Mesodermal cell (in vitro differentiated cells): Measurements from ENCODE around the gene RRM2.

Source experiments
- H3K27ac ChIP-seq: 2 replicates; pipeline ENCODE4 v1.7.0; 2013; ENCODE audit warnings: mild to moderate bottlenecking, low read depth, low read length, moderate library complexity; ENCODE audit not compliant: severe bottlenecking
- H3K36me3 ChIP-seq: 2 replicates; pipeline ENCODE4 v1.7.1; 2013; ENCODE audit warnings: mild to moderate bottlenecking, low read length, moderate library complexity; ENCODE audit not compliant: control insufficient read depth, insufficient read depth
- H3K4me1 ChIP-seq: one replicate; pipeline ENCODE4 v1.7.1; 2013; ENCODE audit warnings: mild to moderate bottlenecking, low read length; ENCODE audit not compliant: insufficient read depth, control insufficient read depth, poor library complexity, severe bottlenecking
- H3K4me3 ChIP-seq: 2 replicates; pipeline ENCODE4 v1.7.0; 2013; ENCODE audit warnings: low read length, control low read depth, mild to moderate bottlenecking; ENCODE audit not compliant: insufficient read depth, poor library complexity, severe bottlenecking; ENCODE audit errors: extremely low read depth
- H3K9me3 ChIP-seq: 2 replicates; pipeline ENCODE4 v1.7.1; 2013; ENCODE audit warnings: mild to moderate bottlenecking, low read length, moderate library complexity; ENCODE audit not compliant: control insufficient read depth
- WGBS, 2 experiments: methylation state at CpG; one replicate each; pipeline ENCODE4 v1.1.5; 2013; ENCODE audit warnings: missing lambda C conversion rate in 2 of 2; ENCODE audit not compliant: insufficient coverage in 2 of 2; 5-methylcytosine and 5-hydroxymethylcytosine counted together

RRM2 gene

DNA sequence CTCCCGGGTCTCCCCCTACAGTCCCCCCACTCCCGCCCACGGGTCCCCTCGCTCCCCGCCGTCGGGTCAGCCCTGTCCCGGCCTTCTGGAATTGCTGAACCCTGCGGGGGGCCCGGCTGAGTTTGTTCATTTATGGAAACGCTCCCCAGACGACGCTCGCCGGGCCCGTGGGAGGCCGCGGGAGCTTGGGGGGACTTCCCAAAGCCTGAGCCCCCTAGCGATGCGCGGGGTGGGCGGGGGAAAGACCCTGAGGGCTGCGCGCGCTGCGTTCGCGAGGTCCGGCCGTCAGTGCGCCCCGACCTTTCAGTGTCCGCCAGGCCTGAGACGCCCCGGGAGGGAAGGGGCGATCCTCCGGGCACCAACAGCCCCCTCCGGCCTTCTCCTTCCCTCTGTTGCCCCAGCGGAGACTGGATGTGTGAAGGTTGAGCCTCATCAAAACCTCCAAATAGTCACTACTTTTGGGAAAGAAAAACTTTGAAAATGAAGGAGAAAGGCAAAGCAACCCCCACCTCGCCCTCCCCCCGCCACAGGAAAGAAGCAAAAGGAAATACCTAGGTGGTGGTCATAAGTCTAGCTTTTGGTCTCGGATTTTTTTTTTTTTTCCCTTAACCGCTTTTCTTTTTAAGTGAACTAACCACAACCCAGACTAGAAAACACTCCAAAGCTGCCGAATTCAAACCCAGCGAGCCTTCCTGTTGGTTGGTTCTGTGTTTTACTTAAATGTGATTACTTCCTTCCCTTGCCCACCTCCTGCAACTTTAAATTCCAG, 41.8 kb upstream of the RRM2 start:
- Histone ChIP-seq H3K4me3 (peak overlapping the region; percentile 22), H3K36me3 (no peaks in the 10 kb centered on the region), H3K4me1 (peaks cover 4% of the 10 kb centered on the region), H3K9me3 (no peaks in the 10 kb centered on the region), H3K27ac (no peak overlapping the region)
- 6 to 7% methylated on average over 20 to 28 of the region's 45 CpGs for WGBS, 2 experiments

DNA sequence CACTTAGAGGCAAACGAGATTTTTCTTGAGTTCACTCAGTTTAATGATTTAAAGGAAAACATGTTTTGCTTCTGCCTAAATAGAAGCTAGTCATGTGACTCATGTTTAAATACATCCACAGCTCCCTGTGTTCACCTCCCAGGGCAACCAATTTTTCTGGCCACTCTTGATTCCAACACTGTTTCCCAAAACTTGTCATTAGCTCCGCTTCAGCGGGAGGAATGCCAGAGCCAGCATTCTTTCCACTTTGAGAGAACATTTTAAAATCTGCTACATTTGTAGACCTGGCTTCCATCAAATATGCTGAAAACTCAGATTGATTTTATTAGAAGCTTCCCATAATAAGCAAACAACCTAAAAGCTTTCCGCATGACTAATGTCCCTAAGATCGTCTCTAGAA, 39.5 kb upstream of the RRM2 start:
- no peak overlapping the region for H3K27ac ChIP-seq
- H3K4me3 ChIP-seq, result no peak overlapping the region
- H3K4me1 ChIP-seq, result peaks cover 4% of the 10 kb centered on the region
- no peaks in the 10 kb centered on the region for H3K9me3 ChIP-seq
- 94 to 96% methylated on average over 2 of the region's 5 CpGs for WGBS, 2 experiments
- H3K36me3 ChIP-seq, result no peaks in the 10 kb centered on the region

DNA sequence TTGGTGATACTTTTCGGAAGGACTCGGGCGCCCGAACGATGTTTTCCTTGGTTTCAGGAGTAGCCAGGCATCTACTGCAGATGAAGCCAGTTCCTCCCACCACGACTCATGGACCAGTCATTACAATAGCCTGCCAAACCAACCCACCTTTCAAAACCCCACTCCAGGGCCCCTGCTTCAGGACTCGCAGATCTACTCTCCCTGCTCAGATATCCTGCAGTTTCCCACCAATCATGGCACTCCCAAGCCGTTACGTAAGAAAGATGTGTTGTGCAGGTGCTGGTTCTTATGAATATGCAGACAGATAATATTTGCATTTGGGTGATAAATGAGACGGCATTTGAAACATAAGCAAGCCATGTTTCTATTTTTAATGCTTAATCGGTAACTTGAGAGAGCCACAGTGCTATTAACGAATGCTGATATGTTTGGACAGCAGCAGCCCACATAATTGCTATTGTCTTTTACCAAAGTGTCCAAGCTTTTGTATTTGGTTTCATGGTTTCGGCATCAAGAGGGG, 38.8 kb upstream of the RRM2 start:
- 89% methylated on average over 8 to 9 of the region's 13 CpGs for WGBS, 2 experiments
- Histone ChIP-seq H3K4me3 (no peak overlapping the region), H3K4me1 (peaks cover 4% of the 10 kb centered on the region), H3K27ac (no peak overlapping the region), H3K9me3 (no peaks in the 10 kb centered on the region), H3K36me3 (no peaks in the 10 kb centered on the region)

DNA sequence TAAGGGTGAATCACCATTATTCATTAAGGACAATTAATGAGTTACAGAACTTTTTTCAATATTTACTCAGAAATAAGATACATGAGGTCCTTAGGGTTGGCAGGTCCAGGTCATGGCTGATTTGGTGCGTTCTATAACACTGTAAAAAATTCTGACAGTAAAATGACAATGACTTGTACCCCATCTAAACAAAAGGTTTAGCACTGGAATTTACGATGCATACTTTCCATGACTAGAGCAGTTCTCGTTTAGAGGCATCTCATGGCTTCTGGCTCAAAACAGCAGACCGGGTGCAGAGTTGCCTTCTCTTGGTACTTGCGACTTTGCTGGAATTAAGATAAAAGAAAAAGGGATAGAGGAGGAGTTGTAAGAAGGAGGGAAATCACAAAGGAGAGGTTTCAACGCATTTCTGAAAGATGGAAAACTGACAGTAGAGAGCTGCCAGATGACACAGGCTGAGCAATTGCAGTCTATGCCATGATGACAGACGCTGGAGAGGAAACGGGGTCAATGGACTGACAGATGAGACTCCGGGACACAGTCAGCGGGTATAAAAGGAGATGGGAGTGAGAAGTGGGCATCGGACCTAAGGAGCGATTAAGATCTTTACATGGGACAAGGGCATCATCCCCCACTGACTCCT, 38.2 kb upstream of the RRM2 start:
- H3K4me3 ChIP-seq, result no peak overlapping the region

DNA sequence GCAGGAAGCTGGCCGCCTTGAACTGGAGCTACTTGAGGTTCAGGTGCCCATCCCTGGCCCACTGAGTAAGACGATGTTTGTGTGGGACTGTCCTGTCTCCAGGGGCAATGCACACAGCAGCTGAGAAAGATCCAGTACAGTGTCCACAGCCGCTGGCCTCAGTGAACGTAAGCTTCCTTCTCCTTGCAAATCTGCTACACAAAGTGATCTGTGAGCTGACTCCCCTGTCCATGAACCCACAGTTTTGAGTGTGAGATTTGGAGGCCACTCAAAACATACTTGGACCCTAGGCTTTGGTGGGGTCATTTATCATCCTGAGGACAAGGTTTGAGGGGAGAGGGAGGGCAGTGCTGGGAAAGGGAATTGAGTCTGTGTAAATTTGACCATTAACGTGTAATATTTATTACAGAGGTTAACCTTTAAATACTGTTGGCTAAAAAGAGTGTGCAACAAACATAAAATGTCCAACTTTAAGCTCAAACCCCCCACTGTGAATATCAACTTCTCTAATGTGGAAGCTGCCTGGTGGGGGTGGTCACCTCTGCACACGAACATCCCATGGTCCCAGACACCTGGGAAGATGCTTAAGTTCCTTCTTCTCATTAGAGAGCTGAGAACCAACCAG, 37.4 kb upstream of the RRM2 start:
- H3K9me3 ChIP-seq, result no peaks in the 10 kb centered on the region

More for the DNA sequence above, 38.2 kb upstream of the RRM2 start:
- Histone ChIP-seq H3K4me1 (peaks cover 4% of the 10 kb centered on the region), H3K9me3 (no peaks in the 10 kb centered on the region), H3K36me3 (no peaks in the 10 kb centered on the region), H3K27ac (no peak overlapping the region)
- 82 to 94% methylated on average over 11 to 12 of the region's 12 CpGs for WGBS, 2 experiments

DNA sequence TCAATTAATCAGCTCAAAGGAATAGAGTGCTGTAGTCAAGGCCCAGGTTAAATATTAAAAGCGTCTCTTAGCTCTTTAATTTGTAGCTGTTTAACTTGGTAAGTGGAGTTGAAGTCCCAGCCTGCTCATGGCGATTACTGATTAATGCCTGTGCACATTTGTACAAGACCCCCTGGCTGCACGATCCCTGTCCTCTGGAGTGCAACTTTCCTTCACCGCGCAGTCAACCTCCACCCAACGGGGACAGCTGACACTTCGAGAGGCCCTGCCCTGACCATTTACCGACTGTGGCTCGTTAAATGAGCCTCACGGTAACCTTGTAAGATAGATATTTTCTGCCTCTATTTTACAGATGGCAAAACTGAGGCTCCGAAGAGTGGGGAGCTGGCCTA, 36.9 kb upstream of the RRM2 start:
- Histone ChIP-seq H3K27ac (no peak overlapping the region), H3K4me3 (no peak overlapping the region), H3K36me3 (no peaks in the 10 kb centered on the region), H3K4me1 (peaks cover 4% of the 10 kb centered on the region), H3K9me3 (no peaks in the 10 kb centered on the region)
- WGBS, 2 experiments, result 95 to 96% methylated on average over 8 to 10 of the region's 11 CpGs

More for the DNA sequence above, 37.4 kb upstream of the RRM2 start:
- 67 to 71% methylated on average over 3 to 4 of the region's 6 CpGs for WGBS, 2 experiments
- H3K27ac ChIP-seq, result no peak overlapping the region
- no peaks in the 10 kb centered on the region for H3K36me3 ChIP-seq
- peaks cover 4% of the 10 kb centered on the region for H3K4me1 ChIP-seq
- H3K4me3 ChIP-seq, result no peak overlapping the region

DNA sequence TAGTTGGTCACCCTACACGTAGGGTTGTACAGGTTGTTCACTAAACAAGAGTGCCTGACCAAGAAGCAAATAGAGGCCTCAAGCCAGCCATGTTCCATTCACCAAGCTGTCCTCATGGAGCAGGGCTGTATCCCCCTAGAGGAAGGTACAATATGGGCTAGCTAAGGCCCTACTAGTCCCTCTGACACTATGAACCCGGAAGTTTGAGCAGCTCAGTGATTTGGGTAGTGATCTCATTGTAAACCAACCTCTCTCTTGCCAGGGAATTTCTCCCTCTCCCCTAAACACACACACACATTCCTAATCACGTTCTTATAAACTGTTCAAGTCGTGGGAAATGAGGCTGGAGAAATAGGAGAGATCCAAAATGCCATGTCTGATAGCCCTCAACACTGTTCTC, 35.6 kb upstream of the RRM2 start:
- no peaks in the 10 kb centered on the region for H3K9me3 ChIP-seq
- no peaks in the 10 kb centered on the region for H3K36me3 ChIP-seq
- H3K4me3 ChIP-seq, result no peak overlapping the region
- 74 to 78% methylated on average over 3 to 4 of the region's 4 CpGs for WGBS, 2 experiments
- H3K27ac ChIP-seq, result no peak overlapping the region
- H3K4me1 ChIP-seq, result no peaks in the 10 kb centered on the region

DNA sequence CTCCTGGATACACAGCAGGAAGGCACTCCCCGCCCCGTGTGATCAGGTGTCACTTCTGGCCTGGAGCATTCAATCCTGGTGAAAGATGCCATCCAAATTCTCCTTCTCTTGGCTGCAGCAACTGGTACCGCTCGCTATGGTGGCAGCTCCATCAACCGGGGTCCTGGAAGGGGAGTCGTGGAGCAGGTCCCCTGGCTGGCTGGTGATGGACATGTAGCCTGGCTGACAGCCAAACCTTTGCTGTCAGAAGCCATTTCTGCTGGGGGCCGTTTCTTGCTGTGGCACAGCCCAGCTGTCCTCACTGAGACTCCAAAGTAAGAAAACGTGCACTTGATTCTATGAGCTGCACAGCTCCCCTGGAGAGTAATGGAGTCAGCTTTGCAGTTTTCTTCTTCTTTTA, 35.2 kb upstream of the RRM2 start:
- H3K4me1 ChIP-seq, result no peaks in the 10 kb centered on the region
- no peaks in the 10 kb centered on the region for H3K36me3 ChIP-seq
- no peak overlapping the region for H3K27ac ChIP-seq
- no peak overlapping the region for H3K4me3 ChIP-seq
- no peaks in the 10 kb centered on the region for H3K9me3 ChIP-seq
- WGBS, 2 experiments, result 88 to 91% methylated on average over 8 of the region's 8 CpGs

DNA sequence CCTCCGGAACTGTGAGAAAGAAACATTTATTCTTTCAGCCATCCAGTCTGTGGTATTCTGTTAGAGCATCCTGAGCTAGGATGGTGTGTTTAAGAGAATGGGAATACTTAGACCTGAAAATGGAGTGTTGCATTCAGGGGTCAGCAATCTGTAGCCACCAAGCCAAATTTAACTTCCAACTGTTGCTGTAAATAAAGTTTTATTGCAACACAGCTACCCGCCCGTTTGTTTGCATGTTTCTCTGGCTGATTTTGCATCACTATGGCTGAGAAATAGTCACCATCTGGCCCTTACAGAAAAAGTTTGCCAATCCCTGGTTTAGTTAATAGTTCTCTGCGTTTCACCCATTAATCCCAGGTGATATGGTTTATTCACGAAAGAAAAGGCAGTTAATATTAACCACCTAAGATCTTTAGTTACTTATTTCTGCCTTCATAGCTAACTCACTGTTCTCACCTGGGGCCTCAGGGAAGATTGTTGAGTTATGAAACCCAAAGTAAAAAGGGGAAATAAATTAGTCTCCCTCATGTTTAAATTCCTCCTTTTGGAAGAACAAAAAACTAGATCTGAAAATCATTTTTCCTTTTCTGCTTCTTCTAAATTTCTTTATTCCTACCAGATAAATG, 32.9 kb upstream of the RRM2 start:
- no peaks in the 10 kb centered on the region for H3K4me1 ChIP-seq
- WGBS, 2 experiments, result 40 to 42% methylated on average over 2 to 4 of the region's 5 CpGs
- no peaks in the 10 kb centered on the region for H3K9me3 ChIP-seq
- H3K4me3 ChIP-seq, result no peak overlapping the region
- H3K36me3 ChIP-seq, result no peaks in the 10 kb centered on the region
- H3K27ac ChIP-seq, result no peak overlapping the region

DNA sequence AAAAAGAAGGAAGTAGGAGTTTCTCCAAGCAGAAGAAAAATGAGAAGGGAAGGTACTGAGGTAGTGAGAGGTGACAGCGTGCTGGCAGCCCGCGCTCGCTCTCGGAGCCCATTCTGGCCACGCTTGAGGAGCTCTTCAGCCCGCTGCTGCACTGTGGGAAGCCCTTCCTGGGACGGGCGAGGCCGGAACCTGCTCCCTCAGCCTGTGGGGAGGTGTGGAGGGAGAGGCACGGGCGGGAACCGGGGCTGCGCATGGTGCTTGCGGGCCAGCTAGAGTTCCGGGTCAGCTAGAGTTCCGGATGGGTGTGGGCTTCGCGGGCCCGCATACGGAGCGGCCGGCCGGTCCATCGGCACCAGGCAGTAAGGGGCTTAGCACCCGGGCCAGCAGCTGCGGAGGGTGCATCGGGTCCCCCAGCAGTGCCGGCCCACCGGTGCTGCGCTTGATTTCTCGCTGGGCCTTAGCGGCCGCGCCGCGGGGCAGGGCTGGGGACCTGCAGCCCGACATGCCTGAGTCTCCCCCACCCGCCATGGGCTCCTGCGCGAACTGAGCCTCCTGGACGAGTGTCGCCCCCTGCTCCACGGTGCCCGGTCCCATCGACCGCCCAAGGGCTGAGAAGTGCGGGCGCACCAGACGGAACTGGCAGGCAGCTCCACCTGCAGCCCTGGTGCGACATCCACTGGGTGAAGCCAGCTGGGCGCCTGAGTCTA, 31.2 kb upstream of the RRM2 start:
- Histone ChIP-seq H3K27ac (no peak overlapping the region), H3K36me3 (no peaks in the 10 kb centered on the region), H3K9me3 (no peaks in the 10 kb centered on the region), H3K4me3 (no peak overlapping the region), H3K4me1 (no peaks in the 10 kb centered on the region)
- WGBS, 2 experiments, result 94 to 95% methylated on average over 40 to 51 of the region's 52 CpGs
